Loucy (cell line): ENCODE results near the gene SAPCD1.

Source experiments
- H2AFZ ChIP-seq: fragments of 200-600 bp; sonication (generic); 2 replicates; pipeline ENCODE4 v1.6.0; 2016; ENCODE audit warnings: antibody characterized with exemption, mild to moderate bottlenecking, low read length, moderate library complexity
- H3F3A ChIP-seq: fragments of 200-600 bp; 2 replicates; pipeline ENCODE4 v1.6.0; 2016; ENCODE audit warnings: antibody characterized with exemption, low read depth, mild to moderate bottlenecking
- H3K27me3 ChIP-seq: fragments of 200-600 bp; sonication (generic); 2 replicates; pipeline ENCODE4 v1.6.1; 2014; ENCODE audit warnings: low read length, mild to moderate bottlenecking; ENCODE audit not compliant: insufficient read depth, poor library complexity, severe bottlenecking
- H3K36me3 ChIP-seq: fragments of 200-600 bp; sonication (generic); 2 replicates; pipeline ENCODE4 v1.6.1; 2016; ENCODE audit warnings: low read length; ENCODE audit not compliant: insufficient read depth
- H3K4me1 ChIP-seq: fragments of 200-600 bp; sonication (generic); 2 replicates; pipeline ENCODE4 v1.5.1; 2014; ENCODE audit warnings: low read length, mild to moderate bottlenecking; ENCODE audit not compliant: insufficient read depth, poor library complexity, severe bottlenecking
- H3K4me2 ChIP-seq: fragments of 200-600 bp; sonication (generic); 2 replicates; pipeline ENCODE4 v1.6.0; 2014; ENCODE audit warnings: antibody characterized with exemption, low read length, low read depth, mild to moderate bottlenecking; ENCODE audit not compliant: poor library complexity, severe bottlenecking
- H3K4me3 ChIP-seq: fragments of 200-600 bp; sonication (generic); 2 replicates; pipeline ENCODE4 v1.5.1; 2014; ENCODE audit warnings: low read length, mild to moderate bottlenecking, mixed read lengths; ENCODE audit not compliant: poor library complexity, severe bottlenecking
- H3K79me2 ChIP-seq: fragments of 200-600 bp; sonication (generic); 2 replicates; pipeline ENCODE4 v1.6.1; 2014; ENCODE audit warnings: low read length; ENCODE audit not compliant: insufficient read depth
- H3K9ac ChIP-seq: fragments of 200-600 bp; sonication (generic); 2 replicates; pipeline ENCODE4 v1.6.0; 2014; ENCODE audit warnings: mild to moderate bottlenecking, low read depth, low read length, moderate library complexity; ENCODE audit not compliant: poor library complexity, severe bottlenecking
- H3K9me2 ChIP-seq: fragments of 200-600 bp; sonication (generic); replicated peaks from 2 replicates; pipeline ENCODE4 v1.6.1; 2016; ENCODE audit warnings: low read depth, low read length, mixed read lengths
- H3K9me3 ChIP-seq: fragments of 200-600 bp; sonication (generic); 2 replicates; pipeline ENCODE4 v1.6.1; 2014; ENCODE audit warnings: mild to moderate bottlenecking, antibody characterized with exemption, low read length, low read depth; ENCODE audit not compliant: insufficient read depth
- H4K20me1 ChIP-seq: fragments of 200-600 bp; sonication (generic); 2 replicates; pipeline ENCODE4 v1.6.0; 2014; ENCODE audit warnings: antibody characterized with exemption, low read length, mild to moderate bottlenecking; ENCODE audit not compliant: insufficient read depth, poor library complexity, severe bottlenecking
- CTCF ChIP-seq: fragments of 200-600 bp; sonication (generic); conservative IDR thresholded peaks from 2 replicates; pipeline ENCODE4 v1.5.1; 2014; ENCODE audit warnings: mild to moderate bottlenecking, antibody characterized with exemption, low read length
- EZH2phosphoT487 ChIP-seq: fragments of 200-600 bp; IDR thresholded peaks from 2 replicates; pipeline ENCODE4 v1.6.1; 2018; ENCODE audit warnings: antibody characterized with exemption, mild to moderate bottlenecking, moderate library complexity, borderline replicate concordance

SAPCD1 gene

GRCh38 chr6:31722173-31722572, 40.3 kb upstream of the SAPCD1 start:
- Histone ChIP-seq H3F3A (peaks cover 4% of the 10 kb centered on the region; the same call in 1 of the 2 replicates), H3K27me3 (no peaks in the 10 kb centered on the region), H3K79me2 (peaks cover 6% of the 10 kb centered on the region; the same call in 1 of the 2 replicates), H4K20me1 (no peaks in the 10 kb centered on the region), H3K9me2 (no peaks in the 10 kb centered on the region), H3K4me1 (peaks cover 20% of the 10 kb centered on the region), H3K9me3 (no peaks in the 10 kb centered on the region), H2AFZ (no peak overlapping the region), H3K9ac (no peak overlapping the region), H3K4me2 (no peak overlapping the region), H3K4me3 (no peak overlapping the region), H3K36me3 (peaks cover 3% of the 10 kb centered on the region; the same call in 1 of the 2 replicates)
- TF ChIP-seq CTCF (no peak), EZH2phosphoT487 (no peak)

GRCh38 chr6:31723245-31723979, 39.0 kb upstream of the SAPCD1 start, which contains the start of gene MPIG6B:
TSS of gene MPIG6B (plus strand) at chr6:31723373. CDS start at chr6:31723384, 11 bp downstream.
- TF ChIP-seq EZH2phosphoT487: no peak
- TF ChIP-seq CTCF: no peak
- no peaks in the 10 kb centered on the region for H3K9me2 ChIP-seq
- no peak within 1 kb of the TSS for H3K4me2 ChIP-seq
- H3K4me3 ChIP-seq: no peak within 1 kb of the TSS
- H3K79me2 ChIP-seq: peaks cover 17% of the 10 kb centered on the region; the same call in 1 of the 2 replicates
- no peak within 1 kb of the TSS for H2AFZ ChIP-seq
- H3K4me1 ChIP-seq: peaks cover 21% of the 10 kb centered on the region
- no peaks in the 10 kb centered on the region for H3K27me3 ChIP-seq
- H3K36me3 ChIP-seq: peaks cover 7% of the 10 kb centered on the region; the same call in 1 of the 2 replicates
- H3K9me3 ChIP-seq: no peaks in the 10 kb centered on the region
- H3K9ac ChIP-seq: no peak within 1 kb of the TSS
- peaks cover 4% of the 10 kb centered on the region; the same call in 1 of the 2 replicates for H3F3A ChIP-seq
- H4K20me1 ChIP-seq: peaks cover 5% of the 10 kb centered on the region

GRCh38 chr6:31723980-31724691, 38.3 kb upstream of the SAPCD1 start:
- peaks cover 25% of the 10 kb centered on the region for H3K79me2 ChIP-seq
- peaks cover 26% of the 10 kb centered on the region for H3K4me1 ChIP-seq
- peaks cover 4% of the 10 kb centered on the region; the same call in 1 of the 2 replicates for H3F3A ChIP-seq
- H3K4me2 ChIP-seq: no peak overlapping the region
- no peak overlapping the region for H3K9ac ChIP-seq
- H4K20me1 ChIP-seq: peaks cover 10% of the 10 kb centered on the region
- H2AFZ ChIP-seq: no peak overlapping the region
- TF ChIP-seq EZH2phosphoT487: no peak
- no peak for TF ChIP-seq CTCF
- no peaks in the 10 kb centered on the region for H3K9me3 ChIP-seq
- H3K9me2 ChIP-seq: no peaks in the 10 kb centered on the region
- no peaks in the 10 kb centered on the region for H3K27me3 ChIP-seq
- H3K4me3 ChIP-seq: no peak overlapping the region
- peaks cover 7% of the 10 kb centered on the region; the same call in 1 of the 2 replicates for H3K36me3 ChIP-seq
